HG03108 (cell line): Measurements from ENCODE around the gene HSPD1.
A peak's percentile ranks its signal among the peaks of the same experiment; 100 is the strongest.

Source experiments
- ATAC-seq: cut with Tn5 transposase; IDR thresholded peaks from one replicate; pipeline ENCODE4 v1.9.1; 2021; ENCODE audit warnings: moderate library complexity; ENCODE audit not compliant: unreplicated experiment

The HSPD1 gene

DNA sequence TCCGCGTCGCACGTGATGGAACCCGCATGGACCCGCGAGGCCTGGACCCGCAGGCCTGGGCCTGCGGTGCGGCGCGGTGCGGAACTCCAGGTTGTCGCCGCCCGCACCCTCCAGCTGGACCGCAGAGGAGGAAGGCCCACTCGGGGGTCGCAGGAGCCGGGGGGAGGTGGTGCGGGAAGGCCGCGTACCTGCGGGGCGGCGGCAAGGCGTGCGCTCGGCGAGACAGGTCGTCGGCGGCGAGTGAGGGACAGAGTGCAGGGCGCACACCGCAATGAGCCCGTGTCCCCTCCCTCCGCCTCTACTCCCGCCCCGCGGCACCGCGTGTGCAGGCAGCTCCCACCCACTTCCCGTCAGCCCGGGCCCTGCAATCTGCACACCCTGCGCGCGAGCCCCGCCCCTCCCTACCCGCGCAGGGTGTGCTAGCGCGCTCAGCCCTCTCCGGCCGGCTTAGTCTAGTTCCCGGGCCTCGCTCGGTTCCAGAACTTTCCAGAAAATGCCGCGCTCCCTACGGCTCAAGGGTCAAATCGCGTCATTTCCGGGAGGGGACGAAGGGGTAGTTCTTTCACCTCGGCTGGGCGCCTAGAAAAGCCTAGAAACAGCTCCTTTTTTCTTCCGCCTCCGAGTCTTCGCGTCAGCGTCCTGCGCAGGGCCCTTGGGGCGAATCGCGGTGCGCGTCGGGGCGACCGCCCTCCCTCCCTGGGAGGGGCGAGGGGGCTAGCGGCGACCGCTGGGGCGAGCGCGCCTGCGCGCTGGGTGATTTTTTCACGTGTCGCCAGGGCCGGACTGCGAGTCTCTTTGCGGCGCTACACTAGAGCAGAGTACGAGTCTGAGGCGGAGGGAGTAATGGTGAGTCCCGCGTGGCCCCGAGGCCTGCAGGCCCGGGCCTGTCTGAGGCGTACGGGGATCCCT is at the start of gene HSPD1, which contains the start of gene HSPE1:
HSPD1 (minus strand) TSS at position 247 of the 909 bp plus-strand sequence. CDS start 992 bp downstream, outside the sequence.
HSPE1 (plus strand) TSS at position 786 of the 909 bp plus-strand sequence; CDS start at position 844, 58 bp downstream.
- ATAC-seq, result peak; percentile 81

DNA sequence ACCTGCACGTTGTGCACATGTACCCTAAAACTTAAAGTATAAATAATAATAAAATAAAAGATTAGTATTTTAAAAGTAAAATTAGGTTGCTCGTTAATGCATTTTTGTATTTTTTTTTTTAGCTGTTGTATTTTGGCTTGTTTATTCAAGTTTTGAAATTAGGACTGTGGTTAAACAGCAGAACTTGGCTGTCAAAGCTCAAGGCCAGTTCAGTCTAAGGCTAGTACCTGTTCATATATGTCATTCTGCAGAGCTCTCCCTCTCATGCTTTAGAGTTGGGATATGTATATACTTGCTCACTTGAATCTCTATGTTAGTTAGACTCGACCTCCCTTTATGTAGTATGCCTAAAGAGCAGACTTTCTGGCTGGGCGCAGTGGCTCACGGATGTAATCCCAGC is 48.9 kb upstream of the HSPD1 start:
- ATAC-seq, result no peak

DNA sequence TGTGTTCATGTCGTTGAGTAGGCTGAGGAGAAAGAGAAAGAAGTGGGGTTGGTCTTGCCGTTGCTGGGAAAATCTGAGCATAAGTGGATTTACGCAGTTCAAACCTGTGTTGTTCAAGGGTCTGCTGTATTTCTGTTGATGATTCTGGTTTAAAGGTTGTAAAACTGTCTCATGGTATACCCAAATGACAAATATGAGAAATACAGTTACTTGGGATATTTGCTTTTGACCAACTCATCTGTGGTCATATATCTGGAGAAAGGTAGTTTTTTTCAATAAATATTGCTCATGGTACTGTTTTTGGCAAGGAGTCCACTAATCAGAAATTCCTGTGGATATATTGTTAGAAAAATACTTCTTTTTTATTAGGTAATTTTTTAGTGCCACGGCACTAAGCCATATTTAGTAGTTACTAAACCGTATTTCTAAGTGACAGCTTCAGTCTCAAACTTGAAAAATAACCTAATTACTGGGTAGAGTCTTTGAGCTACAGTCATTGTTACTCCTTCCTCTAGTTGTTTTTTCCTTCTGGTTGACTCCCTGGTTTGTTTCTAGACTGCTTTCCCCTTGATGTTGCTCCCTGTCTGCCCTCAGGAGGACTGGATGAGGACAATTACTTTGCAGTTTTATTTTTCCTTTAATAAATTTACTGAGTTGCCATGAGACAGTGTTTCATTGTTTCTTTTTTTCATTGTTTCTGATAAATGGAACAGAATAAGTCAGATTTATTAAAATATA is 47.7 kb upstream of the HSPD1 start:
- no peak for ATAC-seq

DNA sequence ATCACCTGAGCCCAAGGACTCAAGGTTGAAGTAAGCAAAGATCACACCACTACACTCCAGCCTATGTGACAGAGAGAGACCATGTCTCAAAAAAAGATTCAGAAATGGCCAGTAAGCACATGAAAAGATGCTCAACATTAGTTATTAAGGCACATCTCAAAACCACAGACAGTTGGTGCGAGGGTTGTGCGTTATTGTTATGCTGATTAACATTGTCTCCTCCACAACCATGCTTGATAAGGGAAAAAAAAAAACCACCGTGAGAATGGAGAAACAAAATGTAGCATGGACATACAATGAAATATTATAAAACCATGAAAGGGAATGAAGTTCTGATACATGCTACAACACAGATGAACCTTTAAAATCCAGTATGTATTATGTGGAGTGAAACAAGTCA is 43.6 kb upstream of the HSPD1 start:
- no peak for ATAC-seq

DNA sequence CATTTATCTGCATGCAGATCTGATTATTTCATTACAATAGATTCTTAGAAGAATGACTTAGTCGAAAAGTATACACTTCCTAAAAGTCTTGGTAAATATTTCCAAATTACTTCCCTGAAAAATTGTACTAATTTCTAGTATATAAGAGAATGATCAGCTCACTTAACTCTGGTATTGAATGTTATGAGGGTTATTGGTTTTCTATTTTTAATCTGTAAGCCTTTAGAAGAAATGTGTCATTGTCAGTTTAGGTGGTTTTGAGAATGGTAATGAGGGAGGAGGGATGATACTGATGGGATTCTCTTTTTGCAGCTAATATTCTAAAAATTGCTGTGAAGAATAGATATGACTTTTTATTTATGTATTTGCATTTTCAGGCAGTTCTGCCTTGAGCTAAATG is 40.1 kb upstream of the HSPD1 start:
- ATAC-seq, result no peak

GRCh38 chr2:197538412-197538811 is 38.8 kb upstream of the HSPD1 start:
- ATAC-seq, result no peak

DNA sequence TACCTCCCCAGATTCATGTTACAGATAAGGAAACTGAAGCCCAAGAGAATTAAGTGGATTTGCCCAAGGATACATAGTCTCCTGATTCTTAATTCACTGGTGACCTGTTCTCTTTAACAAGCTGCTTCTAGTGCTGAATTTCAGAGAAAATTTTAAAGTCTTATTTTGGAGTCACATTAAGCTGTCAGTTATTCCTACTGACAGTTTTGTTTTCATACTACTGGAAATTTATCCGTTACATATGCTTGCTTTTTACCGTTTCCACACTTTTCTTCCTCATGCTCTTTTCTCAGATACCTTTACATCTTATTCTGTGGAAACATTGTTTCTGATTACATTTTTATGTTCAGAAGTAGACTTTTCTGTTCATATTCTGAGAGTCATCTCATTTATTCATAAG is 17.5 kb upstream of the HSPD1 start:
- no peak for ATAC-seq

DNA sequence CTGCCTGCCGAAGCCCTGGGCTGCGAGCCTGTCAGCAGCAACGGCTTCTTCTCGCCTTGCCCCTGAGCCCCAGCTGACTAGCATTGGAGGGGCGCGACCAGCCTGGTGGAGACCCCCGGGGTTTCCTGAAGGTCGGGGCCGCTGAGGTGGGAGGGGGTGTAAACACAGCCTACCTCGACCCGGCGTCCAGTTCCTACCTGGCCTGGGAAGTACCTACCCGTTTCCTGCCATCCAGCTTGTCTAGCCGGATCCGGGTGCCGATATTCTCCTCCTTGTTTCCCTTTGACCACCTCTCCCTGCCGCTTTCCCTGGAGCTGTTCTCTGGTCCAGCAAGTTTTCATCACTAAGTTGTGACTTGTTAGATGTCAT is 16.7 kb upstream of the HSPD1 start:
- no peak for ATAC-seq

GRCh38 chr2:197515739-197516392 is 16.2 kb upstream of the HSPD1 start, which contains the start of gene MOB4:
Gene MOB4 (plus strand): TSS chr2:197516066. CDS start chr2:197516087, 21 bp downstream.
- peak; percentile 95 for ATAC-seq

GRCh38 chr2:197515315-197515738 is 15.7 kb upstream of the HSPD1 start:
- ATAC-seq, result peak; percentile 4

- no peak for ATAC-seq
Observed at GRCh38 chr2:197514754-197515153, 15.1 kb upstream of the HSPD1 start.

- ATAC-seq, result no peak
Observed at GRCh38 chr2:197513915-197514314, 14.3 kb upstream of the HSPD1 start.

DNA sequence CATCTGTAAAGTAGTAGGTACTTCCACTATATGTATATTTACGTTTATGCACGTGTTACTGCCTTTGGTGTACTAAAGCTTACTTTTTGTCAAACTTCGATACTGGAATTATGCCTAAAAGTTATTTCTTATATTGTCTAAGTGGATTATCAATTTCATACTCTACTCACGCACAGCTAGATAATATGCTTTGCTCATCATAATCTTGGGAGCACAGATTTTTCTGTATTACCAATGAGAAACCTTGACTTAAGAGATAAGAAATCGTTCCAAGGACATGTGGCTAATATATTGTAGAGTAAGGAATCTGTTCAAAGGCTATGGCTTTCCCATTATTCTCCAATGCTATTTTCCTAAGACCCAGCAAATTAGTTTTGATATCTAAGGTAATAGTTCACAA is 7.0 kb upstream of the HSPD1 start:
- ATAC-seq, result no peak

- no peak for ATAC-seq
Observed at GRCh38 chr2:197504512-197504911, 4.9 kb upstream of the HSPD1 start.

DNA sequence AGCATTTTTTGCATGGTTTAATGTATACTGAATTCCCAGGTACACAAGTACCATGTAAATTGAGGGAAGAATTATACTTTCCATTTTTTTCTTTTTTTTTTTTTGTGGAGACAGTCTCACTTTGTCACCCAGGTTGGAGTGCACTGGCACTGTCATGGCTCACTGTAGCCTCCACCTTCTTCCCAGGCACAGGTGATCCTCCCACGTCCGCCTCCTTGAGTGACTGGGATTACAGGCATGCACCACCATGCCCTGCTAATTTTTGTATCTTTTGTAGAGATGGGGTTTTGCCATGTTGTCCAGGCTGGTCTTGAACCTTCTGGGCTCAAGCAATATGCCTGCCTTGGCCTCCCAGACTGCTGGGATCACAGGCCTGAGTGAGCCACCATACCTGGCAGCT is 4.4 kb upstream of the HSPD1 start:
- ATAC-seq, result no peak

GRCh38 chr2:197502685-197503084 is 3.0 kb upstream of the HSPD1 start:
- no peak for ATAC-seq

- no peak for ATAC-seq
Observed at GRCh38 chr2:197502201-197502600, 2.6 kb upstream of the HSPD1 start.

- peak; percentile 1 for ATAC-seq
Observed at GRCh38 chr2:197500503-197501131, 977 bp upstream of the HSPD1 start.

DNA sequence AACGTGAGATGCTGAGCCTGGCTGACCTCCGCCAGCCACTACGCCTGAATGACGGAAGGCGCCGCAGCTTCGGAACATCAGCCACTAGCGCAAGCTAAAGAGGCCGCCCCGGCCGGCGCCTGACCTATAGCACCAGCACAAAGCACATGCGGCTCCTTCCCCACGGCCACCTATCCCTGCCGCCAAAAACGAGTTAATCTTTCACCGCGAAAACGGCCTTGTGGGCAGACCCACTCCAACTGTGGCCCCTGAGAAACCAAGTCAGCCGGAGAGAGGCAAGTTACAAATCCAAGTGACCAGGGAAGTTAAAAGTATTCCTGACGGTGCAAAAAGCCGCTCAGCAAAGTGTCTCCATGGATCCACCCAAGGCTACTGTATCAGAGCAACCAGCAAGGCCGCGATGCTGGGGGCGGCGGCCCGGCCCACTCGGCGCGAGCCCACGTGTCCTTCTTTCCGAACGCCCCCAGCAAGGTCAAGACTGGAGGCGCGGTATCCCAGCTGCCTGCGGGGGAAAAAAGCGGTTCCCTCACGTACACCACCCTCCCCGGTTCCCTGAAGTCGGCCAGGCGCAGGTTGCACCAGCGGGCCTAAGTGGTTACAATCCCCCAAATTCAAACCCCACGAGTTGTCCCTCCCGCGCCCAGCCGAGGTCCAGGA is 575 bp downstream of the HSPD1 start:
- peak; percentile 20 for ATAC-seq

DNA sequence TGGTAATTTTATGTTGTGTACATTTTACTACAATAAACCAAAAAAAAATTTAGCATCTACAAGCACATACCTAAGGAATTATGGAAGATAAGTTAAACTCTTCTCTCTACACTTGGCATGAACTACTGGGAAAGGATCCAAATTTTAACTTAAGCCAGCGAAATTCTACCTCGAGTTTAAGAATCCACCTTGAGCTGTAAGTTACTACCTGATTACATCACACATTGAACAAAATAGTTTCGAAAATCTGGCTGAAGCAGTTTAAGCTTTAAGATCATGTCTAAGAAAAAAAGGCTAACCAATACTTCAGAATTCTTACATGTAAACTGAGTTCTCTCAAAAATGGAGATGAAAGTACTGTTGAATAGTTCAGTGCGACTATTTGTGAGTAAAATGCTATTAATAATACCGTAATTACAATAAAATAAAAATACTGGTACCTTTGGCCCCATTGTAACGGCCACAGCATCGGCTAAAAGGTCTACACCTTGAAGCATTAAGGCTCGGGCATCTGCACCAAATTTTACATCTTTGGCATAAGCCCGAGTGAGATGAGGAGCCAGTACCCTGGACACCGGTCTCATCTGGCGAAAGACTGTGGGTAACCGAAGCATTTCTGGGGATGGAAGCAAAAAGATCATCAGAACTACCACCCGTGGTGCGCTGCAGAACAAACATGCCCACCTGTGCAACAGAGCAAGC is 1.3 kb downstream of the HSPD1 start:
- no peak for ATAC-seq
